HG02973 (cell line): Measurements from ENCODE around the gene C1orf105.
"Not testable (repeated sequence)": the region's sequence is repeated elsewhere in the genome, so short reads cannot be mapped to it uniquely, and the experiment has no call there.

Source experiments
- ATAC-seq: cut with Tn5 transposase; IDR thresholded peaks from one replicate; pipeline ENCODE4 v1.9.1; 2021; ENCODE audit warnings: moderate library complexity; ENCODE audit not compliant: unreplicated experiment

Gene C1orf105

GRCh38 chr1:172484252-172484651 lies 63.8 kb downstream of the C1orf105 start:
- ATAC-seq: no peak

GRCh38 chr1:172485626-172486025 lies 65.1 kb downstream of the C1orf105 start:
- ATAC-seq: no peak

- ATAC-seq: no peak
Observed at GRCh38 chr1:172486805-172487454, 66.4 kb downstream of the C1orf105 start.

GRCh38 chr1:172487550-172487949 lies 67.1 kb downstream of the C1orf105 start:
- ATAC-seq: no peak

- no peak for ATAC-seq
Observed at GRCh38 chr1:172488393-172488792, 67.9 kb downstream of the C1orf105 start.

GRCh38 chr1:172489847-172490246 lies 69.4 kb downstream of the C1orf105 start:
- ATAC-seq: no peak

- no peak for ATAC-seq
Observed at GRCh38 chr1:172492421-172492820, 71.9 kb downstream of the C1orf105 start.

GRCh38 chr1:172494166-172494565 lies 73.7 kb downstream of the C1orf105 start:
- ATAC-seq: no peak

GRCh38 chr1:172496127-172496526 lies 75.6 kb downstream of the C1orf105 start:
- ATAC-seq: not testable (repeated sequence)

- ATAC-seq: no peak
Observed at GRCh38 chr1:172496678-172497077, 76.2 kb downstream of the C1orf105 start.

GRCh38 chr1:172497230-172497629 lies 76.7 kb downstream of the C1orf105 start:
- no peak for ATAC-seq

GRCh38 chr1:172498857-172499256 lies 78.4 kb downstream of the C1orf105 start:
- no peak for ATAC-seq

GRCh38 chr1:172499636-172500141 lies 79.2 kb downstream of the C1orf105 start:
- no peak for ATAC-seq

GRCh38 chr1:172500207-172500606 lies 79.7 kb downstream of the C1orf105 start:
- ATAC-seq: no peak

GRCh38 chr1:172507741-172508140 lies 87.3 kb downstream of the C1orf105 start:
- ATAC-seq: no peak

GRCh38 chr1:172510479-172510878 lies 90.0 kb downstream of the C1orf105 start:
- no peak for ATAC-seq

- ATAC-seq: no peak
Observed at GRCh38 chr1:172512591-172512990, 92.1 kb downstream of the C1orf105 start.

GRCh38 chr1:172513479-172513878 lies 93.0 kb downstream of the C1orf105 start:
- ATAC-seq: no peak

GRCh38 chr1:172514108-172514507 lies 93.6 kb downstream of the C1orf105 start:
- no peak for ATAC-seq

- no peak for ATAC-seq
Observed at GRCh38 chr1:172515436-172515835, 95.0 kb downstream of the C1orf105 start.

- ATAC-seq: no peak
Observed at GRCh38 chr1:172515927-172516326, 95.4 kb downstream of the C1orf105 start.

GRCh38 chr1:172517081-172517480 lies 96.6 kb downstream of the C1orf105 start:
- no peak for ATAC-seq

GRCh38 chr1:172517545-172517944 lies 97.1 kb downstream of the C1orf105 start:
- no peak for ATAC-seq
